K562 (cell line): ENCODE results near the gene CCDC85B. TPM values are rescaled to one million over a fixed set of nuclear protein-coding genes. Genes with fewer than 3 reads are reported as not detected.

ENCODE experiments used
- CHCHD3 ChIP-seq: fragments of 250-450 bp; sonication (Bioruptor Pico); IDR thresholded peaks from 2 replicates; pipeline ENCODE4 v2.1.2; 2022; ENCODE audit warnings: mild to moderate bottlenecking
- ELF1 ChIP-seq: fragments of 200-800 bp; sonication (Bioruptor generic); IDR thresholded peaks from 2 replicates; pipeline ENCODE4 v1.6.1; 2016; ENCODE audit warnings: missing genetic modification characterization, missing compliant biosample characterization
- FUS ChIP-seq: fragments of 200-400 bp; formaldehyde crosslinking; optimal IDR thresholded peaks from 2 replicates; pipeline ENCODE3; 2017; ENCODE audit warnings: low read depth, low read length
- GABPB1 ChIP-seq: sonication (generic); formaldehyde crosslinking; IDR thresholded peaks from 2 replicates; pipeline ENCODE4 v1.8.0; 2022; ENCODE audit warnings: mild to moderate bottlenecking, missing genetic modification reagents
- MBD2 ChIP-seq: sonication (generic); IDR thresholded peaks from 2 replicates; pipeline ENCODE4 v1.6.1; 2016; ENCODE audit warnings: low read depth, borderline replicate concordance
- SIN3B ChIP-seq: fragments of 450-650 bp; IDR thresholded peaks from 2 replicates; pipeline ENCODE4 v1.6.1; 2017; ENCODE audit warnings: low read depth, mild to moderate bottlenecking, moderate library complexity
- ZNF175 ChIP-seq: fragments of 200-800 bp; sonication (Bioruptor generic); IDR thresholded peaks from 2 replicates; pipeline ENCODE4 v1.6.1; 2016; ENCODE audit warnings: low read depth, mild to moderate bottlenecking, missing genetic modification characterization, missing compliant biosample characterization
- ZNF431 ChIP-seq: sonication (generic); formaldehyde crosslinking; IDR thresholded peaks from 2 replicates; pipeline ENCODE4 v1.8.0; 2022; ENCODE audit warnings: mild to moderate bottlenecking, missing genetic modification reagents
- polyA plus RNA-seq, 8 experiments: library from polyadenylated mRNA; depleted of rRNA in 4 of 8; stranded (reverse) in 5 of 8; unstranded in 3 of 8; fragments of >200 nt; fragmentation: Nextera tagmentation in 2 of 8; fragmentation: Illumina TruSeq in 1 of 8; extraction: Ambion mirVana in 2 of 8; extraction: Trizol in 1 of 8; gene quantifications; 2 replicates each; pipeline versions ENCODE4 v1.2.1 to v1.2.3, GENCODE V29; 2011 to 2014; ENCODE audit warnings: inconsistent platforms in 1 of 8, missing spikeins in 1 of 8
- total RNA-seq, 7 experiments: library from RNA; depleted of rRNA in 6 of 7; stranded (reverse); fragments of >200 nt in 6 of 7; fragmentation: Illumina TruSeq in 2 of 7; extraction: Trizol in 2 of 7; gene quantifications; 2 replicates each; pipeline versions ENCODE4 v1.2.1 to v1.2.3, GENCODE V29; 2011 to 2021; ENCODE audit warnings: low replicate concordance in 1 of 7
- TF ChIP-seq, protein P1 (sequence below): fragments of 200-800 bp; sonication (Bioruptor generic); IDR thresholded peaks from 2 replicates; pipeline ENCODE4 v1.6.1; 2017; ENCODE audit warnings: missing genetic modification characterization, missing compliant biosample characterization
- TF ChIP-seq, protein P2 (sequence below): fragments of 450-650 bp; IDR thresholded peaks from 2 replicates; pipeline ENCODE4 v1.7.0; 2016; ENCODE audit warnings: borderline replicate concordance
- TF ChIP-seq, protein P3 (sequence below): fragments of 250-450 bp; sonication (Bioruptor Pico); IDR thresholded peaks from 2 replicates; pipeline ENCODE4 v1.9.0; 2021; ENCODE audit warnings: mild to moderate bottlenecking
- TF ChIP-seq, protein P4 (sequence below): fragments of 250-450 bp; sonication (Bioruptor Pico); IDR thresholded peaks from 2 replicates; pipeline ENCODE4 v1.5.0; 2021; ENCODE audit warnings: mild to moderate bottlenecking, moderate library complexity
- TF ChIP-seq, protein P5 (sequence below): fragments of 450-650 bp; formaldehyde crosslinking; IDR thresholded peaks from 2 replicates; pipeline ENCODE4 v1.4.0; 2022; ENCODE audit warnings: mild to moderate bottlenecking, moderate library complexity
- TF ChIP-seq, protein P6 (sequence below), 2 experiments: IDR thresholded peaks; 2 replicates each; pipeline ENCODE4 v1.6.1; 2011; ENCODE audit warnings: borderline replicate concordance in 1 of 2, control low read depth in 1 of 2, low read depth in 1 of 2, low read length in 1 of 2, mild to moderate bottlenecking in 1 of 2, mixed read lengths in 1 of 2, moderate library complexity in 1 of 2; ENCODE audit not compliant: insufficient read depth in 1 of 2, insufficient read length in 1 of 2, poor library complexity in 1 of 2, severe bottlenecking in 1 of 2; ENCODE audit errors: extremely low read depth in 1 of 2
- TF ChIP-seq, protein P7 (sequence below): fragments of 450-650 bp; conservative IDR thresholded peaks from 2 replicates; pipeline ENCODE4 v1.6.1; 2016; ENCODE audit warnings: missing genetic modification characterization, low read depth, mild to moderate bottlenecking, missing compliant biosample characterization, moderate library complexity

CCDC85B gene
- total and polyA plus RNA-seq, 9 of the 15 experiments (the other 6 are each of a cell fraction or from before 2014, with no cell fraction given), result 0.14 to 138 (median 6.2) TPM

DNA sequence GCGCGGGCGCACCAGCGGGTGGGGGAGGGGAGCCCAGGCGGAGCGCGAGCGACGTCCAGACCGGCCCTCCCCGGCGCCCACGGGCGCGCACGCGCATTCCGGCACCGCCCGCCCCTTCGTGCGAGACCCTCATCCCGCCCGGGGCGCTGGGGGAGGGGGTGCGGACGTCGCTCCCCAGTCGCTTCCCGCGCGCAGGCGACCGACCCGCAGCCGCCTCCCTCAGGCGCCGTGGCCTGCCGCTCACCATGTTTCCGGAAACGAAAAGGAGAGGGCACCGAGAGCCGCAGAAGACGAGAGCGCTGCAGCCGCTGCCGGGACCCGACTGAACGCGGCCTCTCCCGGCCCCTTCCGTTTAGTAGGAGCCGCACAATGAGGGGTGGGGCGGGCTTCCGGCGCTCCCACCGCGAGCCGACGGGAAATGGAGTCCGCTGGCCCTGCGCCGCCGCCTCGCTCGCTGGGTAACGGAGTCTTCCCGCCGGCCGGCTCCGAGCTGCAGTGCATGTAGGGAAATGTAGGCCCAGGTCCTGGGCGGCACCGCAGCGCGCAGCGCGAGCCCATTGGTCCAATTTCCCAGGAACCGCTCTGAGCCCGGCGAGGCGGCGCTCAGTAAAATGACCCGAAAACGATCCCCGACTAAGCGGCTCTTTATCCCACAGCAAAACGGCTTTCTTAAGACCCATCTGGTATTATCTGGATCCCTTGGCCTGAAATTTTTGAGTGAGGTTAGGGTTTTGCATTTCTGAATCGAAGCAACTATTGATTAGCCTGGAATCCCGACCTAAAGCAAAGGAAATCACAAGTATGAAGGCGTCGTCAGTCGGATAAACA lies 32.4 kb upstream of the CCDC85B start, which contains the start of gene CFL1 (continued):
- TF ChIP-seq, protein P1, sequence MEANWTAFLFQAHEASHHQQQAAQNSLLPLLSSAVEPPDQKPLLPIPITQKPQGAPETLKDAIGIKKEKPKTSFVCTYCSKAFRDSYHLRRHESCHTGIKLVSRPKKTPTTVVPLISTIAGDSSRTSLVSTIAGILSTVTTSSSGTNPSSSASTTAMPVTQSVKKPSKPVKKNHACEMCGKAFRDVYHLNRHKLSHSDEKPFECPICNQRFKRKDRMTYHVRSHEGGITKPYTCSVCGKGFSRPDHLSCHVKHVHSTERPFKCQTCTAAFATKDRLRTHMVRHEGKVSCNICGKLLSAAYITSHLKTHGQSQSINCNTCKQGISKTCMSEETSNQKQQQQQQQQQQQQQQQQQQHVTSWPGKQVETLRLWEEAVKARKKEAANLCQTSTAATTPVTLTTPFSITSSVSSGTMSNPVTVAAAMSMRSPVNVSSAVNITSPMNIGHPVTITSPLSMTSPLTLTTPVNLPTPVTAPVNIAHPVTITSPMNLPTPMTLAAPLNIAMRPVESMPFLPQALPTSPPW, result peak; percentile 88
- TF ChIP-seq FUS (peak; percentile 5), ELF1 (tag) (peak; percentile 73), CHCHD3 (CRISPR knock-in tag) (0 out of 2 replicates have a peak, but pooled peaks have one; percentile 44), MBD2 (peak; percentile 81), GABPB1 (CRISPR knock-in tag) (peak; percentile 98), SIN3B (peak; percentile 78), ZNF175 (0 out of 2 replicates have a peak, but pooled peaks have one; percentile 55), ZNF431 (CRISPR knock-in tag) (0 out of 2 replicates have a peak, but pooled peaks have one; percentile 23)
- TF ChIP-seq, protein P2, sequence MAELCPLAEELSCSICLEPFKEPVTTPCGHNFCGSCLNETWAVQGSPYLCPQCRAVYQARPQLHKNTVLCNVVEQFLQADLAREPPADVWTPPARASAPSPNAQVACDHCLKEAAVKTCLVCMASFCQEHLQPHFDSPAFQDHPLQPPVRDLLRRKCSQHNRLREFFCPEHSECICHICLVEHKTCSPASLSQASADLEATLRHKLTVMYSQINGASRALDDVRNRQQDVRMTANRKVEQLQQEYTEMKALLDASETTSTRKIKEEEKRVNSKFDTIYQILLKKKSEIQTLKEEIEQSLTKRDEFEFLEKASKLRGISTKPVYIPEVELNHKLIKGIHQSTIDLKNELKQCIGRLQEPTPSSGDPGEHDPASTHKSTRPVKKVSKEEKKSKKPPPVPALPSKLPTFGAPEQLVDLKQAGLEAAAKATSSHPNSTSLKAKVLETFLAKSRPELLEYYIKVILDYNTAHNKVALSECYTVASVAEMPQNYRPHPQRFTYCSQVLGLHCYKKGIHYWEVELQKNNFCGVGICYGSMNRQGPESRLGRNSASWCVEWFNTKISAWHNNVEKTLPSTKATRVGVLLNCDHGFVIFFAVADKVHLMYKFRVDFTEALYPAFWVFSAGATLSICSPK, result no peak
- TF ChIP-seq, protein P3, sequence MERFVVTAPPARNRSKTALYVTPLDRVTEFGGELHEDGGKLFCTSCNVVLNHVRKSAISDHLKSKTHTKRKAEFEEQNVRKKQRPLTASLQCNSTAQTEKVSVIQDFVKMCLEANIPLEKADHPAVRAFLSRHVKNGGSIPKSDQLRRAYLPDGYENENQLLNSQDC (CRISPR knock-in tag), result 0 out of 2 replicates have a peak, but pooled peaks have one; percentile 68
- TF ChIP-seq, protein P4, sequence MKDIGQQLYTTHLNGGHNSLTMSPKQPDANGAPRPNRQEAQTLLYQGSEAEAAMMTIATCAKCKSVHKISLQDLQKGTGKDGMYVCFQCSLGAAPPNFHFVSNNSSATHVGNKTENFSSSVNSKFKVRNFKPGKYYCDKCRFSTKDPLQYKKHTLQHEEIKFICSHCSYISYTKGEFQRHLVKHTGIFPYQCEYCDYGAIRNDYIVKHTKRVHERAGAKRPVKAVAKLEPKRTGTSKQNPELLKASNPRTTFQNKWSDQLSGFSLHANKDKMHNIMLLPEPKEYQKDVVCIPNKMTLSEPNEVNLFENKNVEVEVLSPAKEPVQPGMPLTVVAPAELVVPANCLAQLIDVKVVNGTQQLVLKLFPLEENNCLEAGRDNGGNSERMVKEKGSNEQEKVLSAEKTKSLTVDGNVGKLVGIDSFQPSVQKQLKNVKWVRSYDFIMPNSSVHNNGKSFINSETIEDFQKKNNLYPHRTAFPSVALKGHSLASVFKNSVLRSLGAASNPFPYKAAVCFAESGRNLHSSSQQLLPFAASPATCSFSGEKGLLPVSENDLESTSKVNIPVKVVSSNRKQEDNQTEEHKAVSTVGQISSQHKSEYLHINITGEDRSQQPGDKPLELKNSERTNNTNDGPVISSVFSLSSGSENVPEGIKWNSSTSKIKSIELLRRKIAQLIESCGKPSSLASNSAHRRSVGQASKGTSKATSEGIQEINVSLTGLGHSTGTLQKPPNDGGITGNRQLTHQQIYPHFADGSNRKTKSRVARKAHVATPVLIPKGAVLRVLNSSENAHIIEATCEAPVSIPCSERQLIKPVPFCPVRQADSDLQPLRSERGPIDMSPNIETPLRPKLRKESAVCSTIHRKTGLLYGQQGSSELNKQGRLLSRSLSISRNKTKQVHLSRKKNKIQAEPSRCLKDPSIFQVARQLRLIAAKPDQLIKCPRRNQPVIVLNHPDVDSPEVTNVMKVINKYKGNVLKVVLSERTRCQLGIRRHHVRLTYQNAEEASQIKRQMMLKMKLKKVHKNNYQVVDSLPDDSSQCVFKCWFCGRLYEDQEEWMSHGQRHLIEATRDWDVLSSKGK (CRISPR knock-in tag), result no peak
- TF ChIP-seq, protein P5, sequence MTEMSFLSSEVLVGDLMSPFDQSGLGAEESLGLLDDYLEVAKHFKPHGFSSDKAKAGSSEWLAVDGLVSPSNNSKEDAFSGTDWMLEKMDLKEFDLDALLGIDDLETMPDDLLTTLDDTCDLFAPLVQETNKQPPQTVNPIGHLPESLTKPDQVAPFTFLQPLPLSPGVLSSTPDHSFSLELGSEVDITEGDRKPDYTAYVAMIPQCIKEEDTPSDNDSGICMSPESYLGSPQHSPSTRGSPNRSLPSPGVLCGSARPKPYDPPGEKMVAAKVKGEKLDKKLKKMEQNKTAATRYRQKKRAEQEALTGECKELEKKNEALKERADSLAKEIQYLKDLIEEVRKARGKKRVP, result peak; percentile 9; the same call in 1 of the 2 replicates
- TF ChIP-seq, protein P6, sequence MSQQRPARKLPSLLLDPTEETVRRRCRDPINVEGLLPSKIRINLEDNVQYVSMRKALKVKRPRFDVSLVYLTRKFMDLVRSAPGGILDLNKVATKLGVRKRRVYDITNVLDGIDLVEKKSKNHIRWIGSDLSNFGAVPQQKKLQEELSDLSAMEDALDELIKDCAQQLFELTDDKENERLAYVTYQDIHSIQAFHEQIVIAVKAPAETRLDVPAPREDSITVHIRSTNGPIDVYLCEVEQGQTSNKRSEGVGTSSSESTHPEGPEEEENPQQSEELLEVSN (IDR thresholded peaks at IDR 0.05; ENCODE audit: borderline replicate concordance in 1 of 2, extremely low read depth in 1 of 2, insufficient read depth in 1 of 2, insufficient read length in 1 of 2, low read depth in 1 of 2, low read length in 1 of 2, poor library complexity in 1 of 2, severe bottlenecking in 1 of 2), result peak; percentile 20 to 72
- TF ChIP-seq, protein P7, sequence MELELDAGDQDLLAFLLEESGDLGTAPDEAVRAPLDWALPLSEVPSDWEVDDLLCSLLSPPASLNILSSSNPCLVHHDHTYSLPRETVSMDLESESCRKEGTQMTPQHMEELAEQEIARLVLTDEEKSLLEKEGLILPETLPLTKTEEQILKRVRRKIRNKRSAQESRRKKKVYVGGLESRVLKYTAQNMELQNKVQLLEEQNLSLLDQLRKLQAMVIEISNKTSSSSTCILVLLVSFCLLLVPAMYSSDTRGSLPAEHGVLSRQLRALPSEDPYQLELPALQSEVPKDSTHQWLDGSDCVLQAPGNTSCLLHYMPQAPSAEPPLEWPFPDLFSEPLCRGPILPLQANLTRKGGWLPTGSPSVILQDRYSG (tag), result no peak
